HTR-8/SVneo (cell line): Measurements from ENCODE around the gene SULT1B1.

ENCODE experiments used
- DNase-seq: peaks from one replicate; pipeline ENCODE4 v3.0.0; 2011; ENCODE audit warnings: low spot score, mixed read lengths; ENCODE audit not compliant: insufficient read length
- FAIRE-seq: peaks from 2 replicates; lab custom pipeline; 2011; peaks lifted over from hg19 to GRCh38; lab: Jason Lieb, UNC

SULT1B1 gene

DNA sequence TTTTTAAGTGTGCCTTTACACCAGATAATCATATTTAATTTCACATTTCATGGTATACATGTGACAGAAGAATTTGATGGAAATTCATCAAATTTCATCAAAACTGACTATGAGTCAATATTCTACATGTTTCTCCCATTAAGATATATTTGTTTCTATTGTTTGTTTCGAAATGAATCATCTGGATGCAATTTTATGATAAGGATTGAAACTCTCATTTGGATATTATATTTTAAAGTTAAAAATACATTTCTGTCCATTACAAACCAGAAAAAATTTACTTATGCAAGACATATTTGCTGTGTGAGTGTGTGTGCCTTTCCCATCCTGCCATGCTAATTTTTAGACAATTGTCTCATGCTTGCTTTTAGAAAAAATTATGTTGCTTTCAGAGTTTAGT lies 52.2 kb downstream of the SULT1B1 start:
- FAIRE-seq, result no peak
- no peak for DNase-seq

DNA sequence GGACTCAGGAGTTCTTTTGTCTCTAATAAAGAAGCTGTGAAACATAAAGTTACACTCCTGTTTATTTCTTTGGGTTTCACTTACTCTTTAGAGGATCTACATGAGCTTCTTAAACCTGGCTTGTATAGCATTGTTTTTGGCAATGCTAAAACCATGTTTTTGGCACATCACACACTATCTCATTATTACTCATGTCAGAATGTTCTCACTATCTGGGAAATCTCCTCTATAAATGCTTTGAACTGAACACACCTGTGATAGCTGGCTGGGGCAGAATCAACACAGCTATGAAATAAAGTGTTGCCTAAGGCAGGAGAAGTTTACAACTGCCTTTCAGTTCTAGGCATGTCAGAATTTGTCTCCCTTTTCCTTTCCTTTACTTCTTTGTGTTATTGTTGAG lies 52.6 kb downstream of the SULT1B1 start:
- DNase-seq (no peak), FAIRE-seq (no peak)

GRCh38 chr4:69702201-69702600 lies 58.2 kb downstream of the SULT1B1 start:
- DNase-seq (no peak), FAIRE-seq (no peak)

DNA sequence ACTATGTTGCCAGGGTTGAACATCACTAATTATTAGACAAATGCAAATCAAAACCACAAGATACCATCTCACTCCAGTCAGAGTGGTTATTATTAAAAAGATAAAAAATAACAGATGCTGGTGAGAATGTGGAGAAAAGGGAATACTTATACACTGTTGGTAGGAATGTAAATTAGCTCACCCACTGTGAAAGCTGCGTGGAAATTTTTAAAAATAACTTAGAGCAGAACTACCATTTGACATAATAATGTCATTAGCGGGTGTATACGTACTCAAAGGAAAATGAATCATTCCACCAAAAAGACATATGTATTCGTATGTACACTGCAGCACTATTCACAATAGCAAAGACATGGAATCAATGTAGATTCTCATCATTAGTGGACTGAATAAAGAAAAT lies 58.7 kb downstream of the SULT1B1 start:
- DNase-seq (no peak), FAIRE-seq (no peak)

- no peak for FAIRE-seq
- DNase-seq, result no peak
Observed at GRCh38 chr4:69697536-69698242, 62.7 kb downstream of the SULT1B1 start.

DNA sequence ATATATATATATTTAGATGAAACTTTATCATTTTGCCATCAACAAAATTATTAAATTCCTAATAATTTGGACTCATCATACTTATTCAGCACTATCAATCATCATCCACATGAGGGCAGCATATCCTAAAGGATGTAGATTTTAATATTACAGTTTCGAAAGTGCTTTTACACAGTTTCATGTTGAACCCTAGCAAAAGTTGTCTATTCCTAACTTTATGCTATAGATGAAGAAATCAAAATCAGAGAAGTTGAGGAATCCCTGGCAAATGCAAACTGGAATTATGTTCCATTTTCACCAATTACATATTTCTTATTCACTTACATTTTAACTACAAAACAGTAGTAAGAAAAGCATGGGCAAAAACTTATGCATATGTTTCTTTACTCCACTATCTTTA lies 70.8 kb downstream of the SULT1B1 start:
- FAIRE-seq, result no peak
- DNase-seq, result no peak

DNA sequence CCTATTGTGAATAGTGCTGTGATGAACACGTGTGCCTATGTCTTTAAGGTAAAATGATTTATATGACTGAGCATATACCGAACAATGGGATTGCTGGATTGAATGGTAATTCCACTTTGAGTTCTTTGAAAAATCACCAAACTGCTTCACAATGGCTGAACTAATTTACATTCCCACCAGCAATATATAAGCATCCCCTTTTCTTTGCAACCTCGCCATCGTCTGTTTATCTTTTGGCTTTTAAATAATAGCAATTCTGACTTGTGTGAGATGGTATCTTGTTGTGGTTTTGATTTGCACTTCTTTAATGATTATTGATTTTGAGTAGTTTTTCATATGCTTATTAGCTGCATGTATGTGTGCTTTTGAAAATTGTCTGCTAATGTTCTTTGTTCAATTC lies 75.6 kb downstream of the SULT1B1 start:
- FAIRE-seq, result no peak

More for the DNA sequence above, 75.6 kb downstream of the SULT1B1 start:
- no peak for DNase-seq
